ENCODE results near the gene FBXO46. TPM values are rescaled to one million over a fixed set of nuclear protein-coding genes. Genes with fewer than 3 reads are reported as not detected.

FBXO46 gene
- total and polyA plus RNA-seq, 2 of the 13 experiments (the other 11 are each of a cell fraction or from before 2014, with no cell fraction given), result 6.2 to 6.4 TPM

DNA sequence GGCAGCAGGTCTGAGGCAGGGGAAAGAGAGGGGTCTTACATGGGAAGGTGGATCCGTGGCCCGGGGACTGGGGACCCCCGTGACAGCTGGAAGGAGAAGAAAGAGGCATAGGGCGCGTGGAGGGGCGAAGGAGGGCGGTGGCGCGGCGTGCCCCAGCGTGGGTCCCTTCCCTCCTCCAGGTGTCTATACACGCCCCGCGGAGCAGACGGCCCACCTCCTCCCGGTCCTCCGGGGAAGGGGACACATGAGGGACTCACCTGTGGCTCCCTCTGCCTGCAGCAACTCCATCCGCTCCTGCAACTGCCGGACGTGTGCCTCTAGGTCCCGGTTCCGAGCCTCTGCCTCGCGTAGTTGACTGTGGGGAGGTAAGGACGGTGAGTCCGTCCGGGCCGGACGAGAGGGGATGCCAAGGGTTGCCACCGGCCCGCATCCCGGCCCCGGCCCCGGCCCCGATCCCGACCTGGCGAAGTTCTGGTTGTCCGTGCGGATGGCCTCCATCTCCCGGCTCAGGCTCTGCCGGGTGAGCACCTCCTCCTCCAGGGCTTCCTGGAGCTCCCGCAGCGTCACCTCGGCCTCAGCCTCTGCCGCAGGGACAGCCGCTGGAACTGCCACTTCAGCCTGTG, 40.7 kb upstream of the FBXO46 start:
- H3K27ac ChIP-seq (ENCODE audit: extremely low read length, insufficient read depth, low read length), result peak overlapping the region; percentile 85
- 94% methylated on average over 23 of the region's 46 CpGs for WGBS (ENCODE audit: low lambda C conversion rate)
- intact Hi-C loops (cut with micrococcal nuclease; ENCODE audit: unreplicated experiment) (no loop called here), in situ Hi-C loops (cut with HindIII; ENCODE audit: extremely low pct_ligation_motif_present, low pct_unique_long_range_greater_than_20kb) (no loop called here)
- H3K27me3 ChIP-seq (ENCODE audit: control insufficient read depth in 1 of 2, insufficient read depth in 2 of 2, low read length in 2 of 2), result no peaks in the 10 kb centered on the region
- DNase-seq (ENCODE audit: low spot score), result no peak
- H3K79me2 ChIP-seq (ENCODE audit: insufficient read depth, low read length), result peaks cover 3% of the 10 kb centered on the region
- H3K4me3 ChIP-seq (replicated peaks in 1 of 3; ENCODE audit: insufficient read depth in 1 of 3, low read depth in 2 of 3, low read length in 3 of 3), result peak overlapping the region in 2 of 3 experiments; percentile 52 to 69; a peak in 2 of 6 replicates
- no peak for ATAC-seq
- no peaks in the 10 kb centered on the region for H4K20me1 ChIP-seq (ENCODE audit: insufficient read depth, low read length)
- no peaks in the 10 kb centered on the region for H3K36me3 ChIP-seq (replicated peaks in 1 of 2; ENCODE audit: control insufficient read depth in 1 of 2, insufficient read depth in 2 of 2, low read length in 2 of 2)
- H3K4me2 ChIP-seq (ENCODE audit: low read depth, low read length), result peak overlapping the region; percentile 72
- ChIA-PET POLR2A (interaction anchor here (0.9 to 4.7 kb wide), 9 partner anchors 10 to 188 kb away, joined by 4 to 94 read pairs (median 11); partner anchors contain the start of genes DMPK, DMWD, FOXA3 and QPCTL), CTCF (ENCODE audit: low intra/inter-chr PET ratio, low total read pairs) (interaction anchor here (2.4 kb wide), 1 partner anchor 28 kb away, joined by 17 read pairs; no protein-coding TSS in a partner anchor)
- H3K9ac ChIP-seq (ENCODE audit: insufficient read depth, low read depth, low read length), result peak overlapping the region; percentile 48
- no peaks in the 10 kb centered on the region for H3K9me3 ChIP-seq (ENCODE audit: low read length)
- H3K4me1 ChIP-seq (ENCODE audit: insufficient read depth, low read length), result peaks cover 24% of the 10 kb centered on the region
- BruUV-seq (replicated peaks), result no TSS peak
- no peak overlapping the region for H2AFZ ChIP-seq (ENCODE audit: low read length)
- no peak for FAIRE-seq
- TF ChIP-seq, protein P1, sequence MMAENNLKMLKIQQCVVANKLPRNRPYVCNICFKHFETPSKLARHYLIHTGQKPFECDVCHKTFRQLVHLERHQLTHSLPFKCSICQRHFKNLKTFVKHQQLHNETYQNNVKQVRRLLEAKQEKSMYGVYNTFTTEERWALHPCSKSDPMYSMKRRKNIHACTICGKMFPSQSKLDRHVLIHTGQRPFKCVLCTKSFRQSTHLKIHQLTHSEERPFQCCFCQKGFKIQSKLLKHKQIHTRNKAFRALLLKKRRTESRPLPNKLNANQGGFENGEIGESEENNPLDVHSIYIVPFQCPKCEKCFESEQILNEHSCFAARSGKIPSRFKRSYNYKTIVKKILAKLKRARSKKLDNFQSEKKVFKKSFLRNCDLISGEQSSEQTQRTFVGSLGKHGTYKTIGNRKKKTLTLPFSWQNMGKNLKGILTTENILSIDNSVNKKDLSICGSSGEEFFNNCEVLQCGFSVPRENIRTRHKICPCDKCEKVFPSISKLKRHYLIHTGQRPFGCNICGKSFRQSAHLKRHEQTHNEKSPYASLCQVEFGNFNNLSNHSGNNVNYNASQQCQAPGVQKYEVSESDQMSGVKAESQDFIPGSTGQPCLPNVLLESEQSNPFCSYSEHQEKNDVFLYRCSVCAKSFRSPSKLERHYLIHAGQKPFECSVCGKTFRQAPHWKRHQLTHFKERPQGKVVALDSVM (CRISPR knock-in tag; IDR thresholded peaks at IDR 0.05), result no peak
- no peak for TF ChIP-seq ZNF747 (CRISPR knock-in tag; IDR thresholded peaks at IDR 0.05; ENCODE audit: borderline replicate concordance)
- TF ChIP-seq ATRX (CRISPR knock-in tag; IDR thresholded peaks at IDR 0.05; ENCODE audit: borderline replicate concordance), result no peak
- TF ChIP-seq ZNF549 (CRISPR knock-in tag; IDR thresholded peaks at IDR 0.05), result no peak
- no peak for TF ChIP-seq SAFB2 (CRISPR knock-in tag; IDR thresholded peaks at IDR 0.05; ENCODE audit: borderline replicate concordance, low read depth)
- no peak for TF ChIP-seq ZNF326 (CRISPR knock-in tag; IDR thresholded peaks at IDR 0.05; ENCODE audit: borderline replicate concordance)
- TF ChIP-seq NFKB2 (CRISPR knock-in tag; IDR thresholded peaks at IDR 0.05; ENCODE audit: borderline replicate concordance), result no peak
- TF ChIP-seq, protein P2, sequence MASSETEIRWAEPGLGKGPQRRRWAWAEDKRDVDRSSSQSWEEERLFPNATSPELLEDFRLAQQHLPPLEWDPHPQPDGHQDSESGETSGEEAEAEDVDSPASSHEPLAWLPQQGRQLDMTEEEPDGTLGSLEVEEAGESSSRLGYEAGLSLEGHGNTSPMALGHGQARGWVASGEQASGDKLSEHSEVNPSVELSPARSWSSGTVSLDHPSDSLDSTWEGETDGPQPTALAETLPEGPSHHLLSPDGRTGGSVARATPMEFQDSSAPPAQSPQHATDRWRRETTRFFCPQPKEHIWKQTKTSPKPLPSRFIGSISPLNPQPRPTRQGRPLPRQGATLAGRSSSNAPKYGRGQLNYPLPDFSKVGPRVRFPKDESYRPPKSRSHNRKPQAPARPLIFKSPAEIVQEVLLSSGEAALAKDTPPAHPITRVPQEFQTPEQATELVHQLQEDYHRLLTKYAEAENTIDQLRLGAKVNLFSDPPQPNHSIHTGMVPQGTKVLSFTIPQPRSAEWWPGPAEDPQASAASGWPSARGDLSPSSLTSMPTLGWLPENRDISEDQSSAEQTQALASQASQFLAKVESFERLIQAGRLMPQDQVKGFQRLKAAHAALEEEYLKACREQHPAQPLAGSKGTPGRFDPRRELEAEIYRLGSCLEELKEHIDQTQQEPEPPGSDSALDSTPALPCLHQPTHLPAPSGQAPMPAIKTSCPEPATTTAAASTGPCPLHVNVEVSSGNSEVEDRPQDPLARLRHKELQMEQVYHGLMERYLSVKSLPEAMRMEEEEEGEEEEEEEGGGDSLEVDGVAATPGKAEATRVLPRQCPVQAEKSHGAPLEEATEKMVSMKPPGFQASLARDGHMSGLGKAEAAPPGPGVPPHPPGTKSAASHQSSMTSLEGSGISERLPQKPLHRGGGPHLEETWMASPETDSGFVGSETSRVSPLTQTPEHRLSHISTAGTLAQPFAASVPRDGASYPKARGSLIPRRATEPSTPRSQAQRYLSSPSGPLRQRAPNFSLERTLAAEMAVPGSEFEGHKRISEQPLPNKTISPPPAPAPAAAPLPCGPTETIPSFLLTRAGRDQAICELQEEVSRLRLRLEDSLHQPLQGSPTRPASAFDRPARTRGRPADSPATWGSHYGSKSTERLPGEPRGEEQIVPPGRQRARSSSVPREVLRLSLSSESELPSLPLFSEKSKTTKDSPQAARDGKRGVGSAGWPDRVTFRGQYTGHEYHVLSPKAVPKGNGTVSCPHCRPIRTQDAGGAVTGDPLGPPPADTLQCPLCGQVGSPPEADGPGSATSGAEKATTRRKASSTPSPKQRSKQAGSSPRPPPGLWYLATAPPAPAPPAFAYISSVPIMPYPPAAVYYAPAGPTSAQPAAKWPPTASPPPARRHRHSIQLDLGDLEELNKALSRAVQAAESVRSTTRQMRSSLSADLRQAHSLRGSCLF (CRISPR knock-in tag; IDR thresholded peaks at IDR 0.05; ENCODE audit: borderline replicate concordance), result no peak
- TF ChIP-seq, protein P3, sequence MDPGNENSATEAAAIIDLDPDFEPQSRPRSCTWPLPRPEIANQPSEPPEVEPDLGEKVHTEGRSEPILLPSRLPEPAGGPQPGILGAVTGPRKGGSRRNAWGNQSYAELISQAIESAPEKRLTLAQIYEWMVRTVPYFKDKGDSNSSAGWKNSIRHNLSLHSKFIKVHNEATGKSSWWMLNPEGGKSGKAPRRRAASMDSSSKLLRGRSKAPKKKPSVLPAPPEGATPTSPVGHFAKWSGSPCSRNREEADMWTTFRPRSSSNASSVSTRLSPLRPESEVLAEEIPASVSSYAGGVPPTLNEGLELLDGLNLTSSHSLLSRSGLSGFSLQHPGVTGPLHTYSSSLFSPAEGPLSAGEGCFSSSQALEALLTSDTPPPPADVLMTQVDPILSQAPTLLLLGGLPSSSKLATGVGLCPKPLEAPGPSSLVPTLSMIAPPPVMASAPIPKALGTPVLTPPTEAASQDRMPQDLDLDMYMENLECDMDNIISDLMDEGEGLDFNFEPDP (CRISPR knock-in tag; conservative IDR thresholded peaks at IDR 0.05), result no peak
- TF ChIP-seq, protein P4, sequence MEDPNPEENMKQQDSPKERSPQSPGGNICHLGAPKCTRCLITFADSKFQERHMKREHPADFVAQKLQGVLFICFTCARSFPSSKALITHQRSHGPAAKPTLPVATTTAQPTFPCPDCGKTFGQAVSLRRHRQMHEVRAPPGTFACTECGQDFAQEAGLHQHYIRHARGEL (CRISPR knock-in tag; IDR thresholded peaks at IDR 0.05), result no peak
- TF ChIP-seq SIN3A (IDR thresholded peaks at IDR 0.05; ENCODE audit: borderline replicate concordance, low read depth, low read length), result no peak
- TF ChIP-seq ELF1 (CRISPR knock-in tag; IDR thresholded peaks at IDR 0.05), result no peak
- no peak for TF ChIP-seq ZNF790 (CRISPR knock-in tag; IDR thresholded peaks at IDR 0.05; ENCODE audit: borderline replicate concordance)
- TF ChIP-seq SAP130 (CRISPR knock-in tag; IDR thresholded peaks at IDR 0.05; ENCODE audit: low read depth), result no peak
